LNCaP clone FGC (cell line): ENCODE measurements around the gene NAALADL2.

ENCODE experiments used
- DNase-seq: peaks from one replicate; pipeline ENCODE4 v3.0.0-alpha.2; 2011; ENCODE audit warnings: low read depth
- H3K4me3 ChIP-seq: 2 replicates; pipeline ENCODE4 v1.5.1; 2011; ENCODE audit warnings: mild to moderate bottlenecking, low read depth, low read length, control low read depth
- CTCF ChIP-seq: IDR thresholded peaks from 2 replicates; pipeline ENCODE4 v1.5.1; 2012; ENCODE audit warnings: mild to moderate bottlenecking; ENCODE audit not compliant: control insufficient read depth, insufficient read depth; ENCODE audit errors: extremely low read depth

NAALADL2 gene

GRCh38 chr3:174949523-174949922 is 90.4 kb downstream of the NAALADL2 start:
- H3K4me3 ChIP-seq, result no peak overlapping the region
- peak; percentile 79 for DNase-seq
- no peak for TF ChIP-seq CTCF

GRCh38 chr3:174951034-174951433 is 91.9 kb downstream of the NAALADL2 start:
- no peak for TF ChIP-seq CTCF
- DNase-seq, result no peak
- H3K4me3 ChIP-seq, result no peak overlapping the region

- no peak overlapping the region for H3K4me3 ChIP-seq
- no peak for TF ChIP-seq CTCF
- DNase-seq, result no peak
These were observed 92.4 kb downstream of the NAALADL2 start for GRCh38 chr3:174951498-174952005.

GRCh38 chr3:174953068-174953467 is 93.9 kb downstream of the NAALADL2 start:
- no peak for DNase-seq
- H3K4me3 ChIP-seq, result no peak overlapping the region
- no peak for TF ChIP-seq CTCF

- no peak for TF ChIP-seq CTCF
- H3K4me3 ChIP-seq, result no peak overlapping the region
- peak; percentile 96 for DNase-seq
These were observed 96.4 kb downstream of the NAALADL2 start for GRCh38 chr3:174955513-174956016.

GRCh38 chr3:174957081-174957480 is 97.9 kb downstream of the NAALADL2 start:
- H3K4me3 ChIP-seq, result no peak overlapping the region
- no peak for TF ChIP-seq CTCF
- no peak for DNase-seq

GRCh38 chr3:174957551-174958001 is 98.4 kb downstream of the NAALADL2 start:
- TF ChIP-seq CTCF, result no peak
- DNase-seq, result no peak
- no peak overlapping the region for H3K4me3 ChIP-seq
